Measurements from ENCODE around the gene LMF2.
"Not testable (repeated sequence)": the region's sequence is repeated elsewhere in the genome, so short reads cannot be mapped to it uniquely, and the experiment has no call there.

LMF2 gene

DNA sequence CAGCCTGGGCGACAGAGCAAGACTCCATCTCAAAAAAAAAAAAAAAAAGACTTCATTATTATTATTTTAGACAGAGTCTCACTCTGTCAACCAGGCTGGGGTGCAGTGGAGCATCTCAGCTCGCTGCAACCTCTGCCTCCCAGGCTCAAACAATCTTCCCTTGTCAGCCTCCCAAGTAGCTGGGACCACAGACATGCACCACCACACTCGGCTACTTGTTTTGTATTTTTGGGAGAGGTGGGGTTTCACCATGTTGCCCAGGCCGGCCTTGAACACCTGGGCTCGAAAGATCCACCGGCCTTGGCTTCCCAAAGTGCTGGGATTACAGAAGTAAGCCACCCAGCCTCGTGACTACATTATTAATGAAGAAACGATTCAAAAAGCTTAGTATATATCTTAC is 27.6 kb upstream of the LMF2 start:
- DNase-seq (ENCODE audit: low read depth) = no peak

GRCh38 chr22:50533856-50534711 is 26.6 kb upstream of the LMF2 start:
- not testable (repeated sequence) for DNase-seq (ENCODE audit: low read depth)

DNA sequence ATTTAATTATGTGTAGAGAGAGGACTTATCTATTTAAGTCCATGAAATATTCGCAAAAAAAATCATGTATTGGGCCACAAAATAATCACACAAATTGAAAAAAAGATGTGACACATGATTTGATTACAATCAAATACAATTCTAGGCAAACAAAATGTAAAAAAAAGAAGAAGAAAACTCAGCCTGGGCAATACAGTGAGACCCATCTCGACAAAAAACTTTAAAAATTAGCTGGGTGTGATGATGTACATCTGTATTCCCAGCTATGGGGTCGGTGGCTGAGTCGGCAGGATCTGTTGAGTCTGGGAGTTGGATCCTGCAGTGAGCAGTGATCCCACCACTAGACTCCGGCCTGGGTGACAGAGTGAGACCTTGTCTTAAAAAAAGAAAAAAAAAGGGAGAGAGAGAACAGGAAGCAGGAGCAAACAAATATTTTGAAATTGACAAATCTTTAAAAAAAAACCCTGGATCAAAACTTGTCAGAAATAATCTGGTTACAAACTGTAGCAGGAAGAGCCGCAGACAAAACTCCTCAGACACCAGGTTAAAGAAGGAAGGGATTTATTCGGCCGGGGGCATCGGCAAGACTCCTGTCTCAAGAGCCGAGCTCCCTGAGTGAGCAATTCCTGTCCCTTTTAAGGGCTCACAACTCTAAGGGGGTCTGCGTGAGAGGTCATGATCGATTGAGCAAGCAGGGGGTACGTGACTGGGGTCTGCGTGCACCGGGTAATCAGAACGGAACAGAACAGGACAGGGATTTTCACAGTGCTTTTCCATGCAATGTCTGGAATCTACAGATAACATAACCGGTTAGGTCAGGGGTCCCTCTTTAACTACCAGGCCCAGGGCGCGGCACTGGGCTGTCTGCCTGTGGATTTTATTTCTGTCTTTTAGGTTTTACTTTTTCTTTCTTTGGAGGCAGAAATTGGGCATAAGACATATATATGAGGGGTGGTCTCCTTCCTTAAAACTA is 25.6 kb upstream of the LMF2 start:
- DNase-seq (ENCODE audit: low read depth) = no peak

- DNase-seq (ENCODE audit: low read depth) = no peak
These were observed 24.6 kb upstream of the LMF2 start for GRCh38 chr22:50531962-50532674.

DNA sequence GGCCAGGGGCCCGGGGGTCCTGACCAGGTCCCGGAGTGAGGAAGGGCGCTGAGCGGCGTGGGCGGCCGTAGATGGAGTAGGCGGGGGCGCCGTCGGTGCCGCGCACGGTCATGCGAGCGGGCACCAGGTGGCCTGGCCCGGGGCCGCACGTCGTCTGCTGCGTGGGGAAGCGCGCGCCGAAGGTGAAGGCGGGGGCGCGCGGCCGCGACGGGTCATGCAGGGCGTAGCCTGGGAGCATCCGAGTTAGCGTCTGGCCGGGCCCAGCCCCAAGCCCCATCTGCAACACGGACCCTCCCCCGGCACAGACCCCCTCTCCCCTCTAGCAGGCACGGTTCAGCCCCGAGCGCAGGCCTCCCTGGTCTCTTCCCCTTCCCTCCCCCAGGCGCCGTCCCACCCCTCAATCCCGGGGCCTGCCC is 24.1 kb upstream of the LMF2 start:
- no peak for DNase-seq (ENCODE audit: low read depth)

- DNase-seq (ENCODE audit: low read depth) = no peak
These were observed 23.5 kb upstream of the LMF2 start for GRCh38 chr22:50530877-50531545.

DNA sequence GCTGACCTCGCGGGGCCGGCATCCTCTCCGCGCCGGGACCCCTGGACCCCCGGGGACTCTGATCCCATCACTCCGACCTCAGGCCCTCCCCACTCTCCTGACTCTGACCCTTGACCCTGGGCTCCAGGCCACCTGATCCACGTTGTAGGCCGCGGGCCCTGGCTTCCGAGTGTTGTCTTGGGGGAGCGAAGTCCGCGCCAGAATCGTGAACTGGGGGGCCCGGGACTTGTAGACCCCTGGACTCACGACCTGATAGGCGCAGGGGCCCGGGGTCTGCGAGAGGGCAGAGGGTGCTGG is 23.0 kb upstream of the LMF2 start:
- no peak for DNase-seq (ENCODE audit: low read depth)

GRCh38 chr22:50529897-50530579 is 22.5 kb upstream of the LMF2 start, which contains the start of gene TYMP:
TYMP (minus strand) TSS chr22:50530012; CDS start chr22:50529709, 303 bp downstream.
- DNase-seq (ENCODE audit: low read depth) = no peak

- DNase-seq (ENCODE audit: low read depth) = no peak
These were observed 22.0 kb upstream of the LMF2 start for GRCh38 chr22:50529416-50529896.

DNA sequence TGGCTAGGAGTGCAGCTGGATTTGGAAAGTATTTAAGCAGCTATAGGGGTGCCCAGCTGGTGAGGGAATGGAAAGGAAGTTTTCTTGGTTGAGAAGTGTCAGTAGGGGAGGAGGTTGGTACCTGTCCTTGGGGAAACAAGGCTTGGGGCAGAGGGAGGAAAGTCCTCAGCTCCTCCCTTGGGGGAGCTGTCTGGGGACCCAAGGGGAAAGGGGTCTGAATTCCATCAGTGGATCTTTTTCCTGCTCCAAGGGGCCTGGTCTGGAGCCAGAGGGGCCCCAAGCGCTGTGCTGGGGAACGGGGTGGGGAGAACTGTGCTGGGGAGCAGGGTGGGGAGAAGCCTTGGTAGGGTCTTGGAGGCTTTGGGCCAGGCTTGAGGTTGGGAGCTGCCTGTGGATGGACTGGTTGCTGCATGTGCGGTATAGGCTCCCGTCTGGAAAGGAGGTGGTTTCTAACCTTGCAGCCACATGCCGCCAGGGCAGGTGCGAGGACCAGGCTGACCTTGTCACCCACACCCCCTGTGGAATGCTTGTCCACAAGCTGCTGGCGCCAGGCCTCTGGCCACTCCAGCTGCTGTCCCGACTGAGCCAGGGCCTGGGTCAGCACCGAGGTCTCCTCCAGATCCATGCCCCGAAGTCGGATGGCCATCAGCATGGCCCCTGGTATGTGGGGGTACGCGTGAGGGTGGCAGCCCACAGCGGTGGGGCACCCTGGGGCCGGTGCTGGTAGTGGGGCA is 21.3 kb upstream of the LMF2 start:
- DNase-seq (ENCODE audit: low read depth) = no peak

DNA sequence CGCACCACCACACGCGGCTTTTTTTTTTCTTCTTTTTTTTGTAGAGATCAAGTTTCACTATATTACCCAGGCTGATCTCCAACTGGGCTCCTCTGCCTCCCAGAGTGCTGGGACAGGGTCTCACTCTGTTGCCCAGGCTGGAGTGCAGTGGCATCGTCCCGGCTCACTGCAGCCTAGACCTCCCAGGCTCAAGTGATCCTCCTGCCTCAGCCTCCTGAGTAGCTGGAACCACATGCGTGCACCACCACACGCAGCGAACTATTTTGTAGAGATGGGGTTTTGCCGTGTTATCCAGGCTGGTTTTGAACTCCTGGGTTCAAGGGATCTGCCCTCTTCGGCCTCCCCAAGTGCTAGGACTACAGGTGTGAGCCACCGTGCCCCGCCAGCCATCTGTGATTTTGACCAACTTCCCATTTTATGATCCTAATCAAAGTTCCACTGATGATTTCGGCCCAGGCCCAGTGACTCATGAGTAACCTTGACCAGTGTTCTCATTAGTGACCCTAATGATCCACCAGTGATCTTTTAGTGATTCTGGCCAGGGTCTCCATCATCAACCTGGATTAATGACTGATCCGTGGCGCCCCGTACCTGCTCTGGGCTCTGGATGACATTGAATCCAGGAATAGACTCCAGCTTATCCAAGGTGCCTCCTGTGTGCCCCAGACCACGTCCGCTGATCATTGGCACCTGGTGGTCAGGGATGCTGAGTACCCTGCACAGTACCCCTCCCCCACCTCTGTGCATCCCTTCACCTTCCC is 20.6 kb upstream of the LMF2 start:
- DNase-seq (ENCODE audit: low read depth) = no peak

DNA sequence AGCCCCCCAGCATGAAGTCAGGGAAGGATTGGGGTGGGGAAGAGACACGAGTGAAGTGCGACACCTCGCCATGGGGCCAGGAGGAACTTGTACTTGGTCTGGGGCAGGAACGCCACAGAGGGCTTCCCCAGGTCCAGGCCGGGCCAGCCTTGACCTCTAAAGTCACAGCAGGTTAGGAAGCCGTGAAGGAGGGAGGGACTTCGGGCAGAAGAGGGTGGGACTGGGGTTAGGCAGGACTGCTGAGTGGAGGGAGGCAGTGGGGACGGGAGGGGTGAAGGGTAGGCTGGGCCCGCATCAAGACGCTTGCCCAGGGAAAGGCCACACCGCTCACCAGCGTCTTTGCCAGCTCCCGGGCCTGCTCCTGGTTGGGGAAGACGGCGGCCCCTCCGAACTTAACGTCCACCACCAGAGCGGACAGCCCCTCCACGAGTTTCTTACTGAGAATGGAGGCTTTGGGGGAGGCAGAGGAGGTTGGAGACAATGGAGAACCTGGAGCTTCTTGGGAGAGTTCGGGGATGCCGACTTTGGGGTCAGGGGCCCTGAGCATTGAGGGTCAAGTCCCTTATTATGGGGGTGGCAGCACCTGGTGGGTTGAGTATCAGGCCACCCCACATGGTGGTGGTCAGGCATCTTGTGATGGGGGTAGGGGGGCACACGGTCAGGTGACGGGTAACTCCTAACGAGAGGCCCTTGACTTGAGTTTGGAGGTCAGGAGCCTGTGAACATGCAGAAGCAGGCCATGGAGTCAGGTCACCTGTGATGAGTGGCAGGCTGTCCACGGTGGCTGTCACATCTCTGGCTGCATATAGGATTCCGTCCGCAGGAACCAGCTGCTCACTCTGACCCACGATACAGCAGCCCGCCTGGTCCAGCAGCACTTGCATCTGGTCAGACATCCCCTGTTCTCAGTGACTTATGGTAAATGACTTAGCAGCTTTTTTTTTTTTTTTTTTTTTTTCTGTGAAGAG is 19.6 kb upstream of the LMF2 start:
- DNase-seq (ENCODE audit: low read depth) = no peak

DNA sequence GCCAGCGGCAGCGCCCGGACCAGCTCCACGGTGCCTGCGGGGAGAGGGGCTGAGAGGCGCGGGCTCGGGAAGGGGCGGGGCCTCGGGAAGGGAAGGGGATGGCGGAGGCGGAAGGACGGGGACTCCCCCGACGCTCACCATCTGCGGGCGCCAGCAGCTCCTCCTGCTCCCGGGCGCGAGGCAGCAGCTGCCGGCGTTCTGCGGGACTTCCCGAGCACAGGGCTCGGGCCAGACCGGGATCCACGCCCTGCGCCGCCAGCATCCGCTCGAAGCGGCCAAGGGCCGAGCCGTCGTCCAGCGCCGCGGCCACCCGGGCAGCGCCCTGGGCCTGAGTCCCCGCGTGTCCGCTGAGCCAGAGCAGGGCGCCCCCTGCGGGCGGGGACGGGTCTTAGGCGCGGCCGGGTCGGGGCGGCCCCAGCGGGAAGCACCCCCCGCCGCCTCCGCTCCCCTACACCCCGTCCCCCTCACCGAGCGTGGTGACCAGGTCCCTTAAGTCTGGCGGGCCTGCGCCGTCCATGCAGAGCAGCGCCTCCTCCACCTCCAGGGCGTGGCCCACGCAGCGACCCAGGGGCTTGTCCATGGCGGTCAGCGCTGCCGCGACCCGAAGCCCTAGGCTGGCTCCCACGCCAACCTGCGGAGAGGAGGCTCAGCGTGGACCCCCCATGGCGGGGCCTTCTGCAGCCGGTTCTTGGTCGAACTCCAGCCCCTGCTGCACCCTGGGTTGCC is 18.8 kb upstream of the LMF2 start:
- no peak for DNase-seq (ENCODE audit: low read depth)

DNA sequence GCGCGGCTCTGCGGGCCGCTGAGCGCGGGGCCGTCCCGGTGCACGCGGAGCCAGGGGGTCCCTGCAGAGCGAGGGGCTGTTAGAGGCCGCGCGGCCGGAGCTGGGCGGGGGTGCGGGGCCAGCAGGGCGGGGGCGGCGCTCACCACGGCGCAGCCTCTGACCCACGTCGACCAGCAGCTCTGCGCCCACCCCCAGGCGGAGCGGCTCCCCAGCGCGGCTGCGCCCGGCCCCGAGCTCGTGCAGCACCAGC is 18.3 kb upstream of the LMF2 start:
- DNase-seq (ENCODE audit: low read depth) = no peak

GRCh38 chr22:50525104-50525857 is 17.8 kb upstream of the LMF2 start, which contains the start of gene SCO2:
SCO2 (minus strand) TSS chr22:50525598; CDS start chr22:50524411, 1,187 bp downstream.
- DNase-seq (ENCODE audit: low read depth) = peak; percentile 79

DNA sequence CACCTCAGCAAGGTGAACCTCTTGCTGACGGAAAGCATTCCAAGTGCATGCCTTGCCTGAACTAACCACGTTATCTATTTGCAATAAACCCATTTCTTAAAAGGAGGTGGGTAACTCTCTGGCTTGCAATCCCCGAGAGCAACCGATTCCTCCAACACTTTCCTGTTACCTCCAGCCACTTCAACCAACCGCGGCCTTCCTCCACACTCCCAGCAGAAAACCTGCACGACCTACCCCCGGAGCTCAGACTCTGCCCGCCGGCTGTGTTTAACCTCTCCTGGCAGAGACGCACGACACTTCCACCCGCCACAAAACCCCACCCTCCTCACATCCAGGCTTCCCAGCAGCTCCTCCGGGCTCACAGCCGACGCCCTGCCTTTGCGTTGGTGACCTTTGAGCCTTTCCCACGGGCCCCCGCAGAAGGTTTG is 17.2 kb upstream of the LMF2 start:
- no peak for DNase-seq (ENCODE audit: low read depth)

All from HS-27A (cell line).